Fibroblast of mammary gland (primary cell): ENCODE results near the gene LRPAP1.

ENCODE experiments used
- DNase-seq: peaks from one replicate; pipeline ENCODE4 v3.0.0-alpha.2; 2010; ENCODE audit warnings: low read depth
- H3K4me3 ChIP-seq: 2 replicates; pipeline ENCODE4 v1.5.1; 2011; ENCODE audit warnings: low read depth, mild to moderate bottlenecking, low read length, moderate library complexity; ENCODE audit not compliant: control insufficient read depth
- CTCF ChIP-seq: conservative IDR thresholded peaks from 2 replicates; pipeline ENCODE4 v1.5.1; 2011; ENCODE audit warnings: low read depth, low read length, inconsistent platforms; ENCODE audit not compliant: control insufficient read depth, insufficient read depth

Gene LRPAP1

DNA sequence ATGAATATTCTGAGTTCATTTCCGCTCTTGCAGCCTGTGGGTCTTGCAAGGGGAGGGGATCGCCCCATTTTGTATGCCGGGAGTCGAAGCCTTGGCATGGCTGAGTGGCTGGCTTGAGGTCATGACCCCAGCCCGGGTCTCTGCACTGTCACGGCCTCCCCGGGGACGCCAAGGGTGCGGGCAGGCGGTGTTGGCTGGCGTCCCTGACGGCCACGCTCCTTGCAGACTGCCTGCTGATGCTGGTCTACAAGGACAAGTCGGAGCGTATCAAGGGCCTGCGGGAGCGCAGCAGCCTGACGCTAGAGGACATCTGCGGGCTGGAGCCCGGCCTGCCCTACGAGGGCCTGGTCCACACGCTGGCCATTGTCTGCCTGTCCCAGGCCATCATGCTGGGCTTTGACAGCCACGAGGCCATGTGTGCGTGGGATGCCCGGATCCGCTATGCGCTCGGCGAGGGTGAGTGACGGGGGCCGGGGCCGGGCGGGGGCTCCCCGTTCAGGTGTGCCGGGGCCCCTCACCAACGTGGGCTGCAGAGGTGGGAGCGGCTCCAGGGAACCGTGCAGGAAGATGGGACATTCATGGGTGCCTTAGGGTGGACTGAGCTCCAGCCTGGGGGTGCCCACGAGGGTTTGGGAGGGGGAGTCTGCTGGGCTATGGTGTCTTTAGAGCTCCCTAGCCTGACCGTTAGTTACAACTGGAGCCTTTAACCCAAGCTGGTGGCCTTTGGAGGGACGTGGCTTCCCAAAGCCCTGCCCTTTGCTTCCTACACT is 58.9 kb downstream of the LRPAP1 start:
- TF ChIP-seq CTCF: no peak

DNA sequence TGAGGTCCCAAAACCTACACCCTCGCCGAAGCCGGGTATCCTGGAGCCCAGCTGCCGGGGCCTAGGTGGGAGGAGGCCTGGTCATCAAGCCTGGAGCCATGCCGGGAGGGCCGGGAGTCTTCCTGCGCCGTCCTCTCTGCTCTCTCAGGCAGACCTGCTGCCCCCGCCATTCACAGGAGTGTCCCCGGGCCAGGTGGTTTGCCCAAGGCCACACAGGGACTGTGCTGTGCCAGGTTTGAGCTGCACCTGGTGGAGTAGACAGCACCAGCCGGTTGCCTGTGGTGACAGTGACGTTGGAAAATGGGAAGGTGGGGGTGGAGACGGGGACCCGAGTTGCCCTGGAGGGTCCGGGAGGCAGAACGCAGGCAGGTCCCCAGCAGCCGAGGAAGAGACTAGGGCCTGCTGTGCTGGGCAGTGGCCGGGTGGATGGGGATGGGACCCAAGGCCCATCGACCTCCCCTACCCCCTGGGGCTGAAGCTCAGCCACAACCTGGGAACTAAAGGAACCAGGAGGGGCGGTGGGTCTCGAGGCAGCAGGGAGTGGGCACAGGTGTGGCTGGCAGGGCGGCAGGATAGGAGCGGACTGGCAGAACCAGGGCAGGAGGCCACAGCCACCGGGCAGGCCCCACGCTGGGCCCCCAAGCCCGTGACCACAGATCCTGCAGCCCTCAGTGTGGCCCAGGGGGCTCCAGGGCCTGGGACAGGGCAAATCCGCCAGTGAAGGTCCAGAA is 59.6 kb downstream of the LRPAP1 start:
- TF ChIP-seq CTCF: no peak
- H3K4me3 ChIP-seq: no peak overlapping the region
- DNase-seq: no peak

More for the DNA sequence above, 58.9 kb downstream of the LRPAP1 start:
- DNase-seq: no peak
- H3K4me3 ChIP-seq: no peak overlapping the region

GRCh38 chr4:3471886-3472285 is 60.3 kb downstream of the LRPAP1 start:
- DNase-seq: no peak
- TF ChIP-seq CTCF: no peak
- no peak overlapping the region for H3K4me3 ChIP-seq

- TF ChIP-seq CTCF: no peak
- no peak overlapping the region for H3K4me3 ChIP-seq
- DNase-seq: no peak
Measured at GRCh38 chr4:3471098-3471760, 61.0 kb downstream of the LRPAP1 start.

GRCh38 chr4:3470244-3471097 is 61.8 kb downstream of the LRPAP1 start:
- peak; percentile 22 for DNase-seq
- no peak overlapping the region for H3K4me3 ChIP-seq
- TF ChIP-seq CTCF: no peak
